ENCODE data around the gene ZNF69. TPM values are rescaled to one million over a fixed set of nuclear protein-coding genes. Genes with fewer than 3 reads are reported as not detected.

ZNF69 gene
- total and polyA plus RNA-seq, 2 of the 13 experiments (the other 11 are each of a cell fraction or from before 2014, with no cell fraction given), result 9.6 to 21.0 TPM

DNA sequence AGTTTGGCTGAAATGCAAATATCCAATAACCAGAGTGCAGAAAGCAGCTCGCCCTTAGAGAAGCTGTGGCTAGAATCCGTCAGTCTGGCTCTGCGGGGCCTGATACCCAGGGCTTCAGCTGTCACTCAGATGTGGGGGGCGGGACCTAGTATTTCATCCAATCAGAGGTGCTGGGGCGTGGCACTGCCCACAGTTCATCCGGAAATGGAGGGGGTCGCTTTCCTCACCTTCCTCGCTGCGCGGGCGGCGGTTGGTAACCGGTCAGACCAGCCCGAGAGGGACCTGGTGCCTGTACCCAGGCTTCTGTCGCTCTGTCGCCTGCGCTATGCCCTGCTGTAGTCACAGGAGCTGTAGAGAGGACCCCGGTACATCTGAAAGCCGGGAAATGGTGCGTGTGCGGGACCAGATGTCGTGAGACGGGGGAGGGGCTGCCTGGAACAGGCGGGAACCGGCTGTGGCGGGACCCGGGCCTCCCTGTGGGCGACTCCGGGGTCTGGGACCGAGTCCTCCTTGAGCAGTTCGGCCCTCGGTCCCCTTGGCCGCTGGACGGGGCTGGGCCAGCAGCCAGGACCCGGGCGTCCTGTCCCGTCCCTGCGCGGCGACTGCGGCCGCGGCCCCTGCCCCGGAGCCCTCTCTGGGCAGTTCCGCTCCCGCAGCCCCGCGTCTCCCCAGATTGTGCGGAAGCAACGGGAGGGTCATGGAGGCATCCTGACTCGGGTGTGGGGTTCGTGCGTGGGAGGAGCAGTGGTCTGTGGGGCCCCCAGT, 37.5 kb downstream of the ZNF69 start, which contains the start of gene ZNF700 (continued):
- TF ChIP-seq, protein P1, sequence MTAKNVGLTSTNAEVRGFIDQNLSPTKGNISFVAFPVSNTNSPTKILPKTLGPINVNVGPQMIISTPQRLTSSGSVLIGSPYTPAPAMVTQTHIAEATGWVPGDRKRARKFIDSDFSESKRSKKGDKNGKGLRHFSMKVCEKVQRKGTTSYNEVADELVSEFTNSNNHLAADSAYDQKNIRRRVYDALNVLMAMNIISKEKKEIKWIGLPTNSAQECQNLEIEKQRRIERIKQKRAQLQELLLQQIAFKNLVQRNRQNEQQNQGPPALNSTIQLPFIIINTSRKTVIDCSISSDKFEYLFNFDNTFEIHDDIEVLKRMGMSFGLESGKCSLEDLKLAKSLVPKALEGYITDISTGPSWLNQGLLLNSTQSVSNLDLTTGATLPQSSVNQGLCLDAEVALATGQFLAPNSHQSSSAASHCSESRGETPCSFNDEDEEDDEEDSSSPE (CRISPR knock-in tag; IDR thresholded peaks at IDR 0.05), result peak; percentile 72
- TF ChIP-seq WIZ (CRISPR knock-in tag; IDR thresholded peaks at IDR 0.05), result no peak
- 0 out of 2 replicates have a peak, but pooled peaks have one; percentile 20 for TF ChIP-seq KLF13 (CRISPR knock-in tag; IDR thresholded peaks at IDR 0.05)
- peak; percentile 70 for TF ChIP-seq ZBTB7B (CRISPR knock-in tag; IDR thresholded peaks at IDR 0.05)
- TF ChIP-seq ZNF644 (CRISPR knock-in tag; IDR thresholded peaks at IDR 0.05; ENCODE audit: low read depth), result no peak
- TF ChIP-seq MBNL3 (CRISPR knock-in tag; conservative IDR thresholded peaks at IDR 0.05), result no peak
- TF ChIP-seq, protein P2, sequence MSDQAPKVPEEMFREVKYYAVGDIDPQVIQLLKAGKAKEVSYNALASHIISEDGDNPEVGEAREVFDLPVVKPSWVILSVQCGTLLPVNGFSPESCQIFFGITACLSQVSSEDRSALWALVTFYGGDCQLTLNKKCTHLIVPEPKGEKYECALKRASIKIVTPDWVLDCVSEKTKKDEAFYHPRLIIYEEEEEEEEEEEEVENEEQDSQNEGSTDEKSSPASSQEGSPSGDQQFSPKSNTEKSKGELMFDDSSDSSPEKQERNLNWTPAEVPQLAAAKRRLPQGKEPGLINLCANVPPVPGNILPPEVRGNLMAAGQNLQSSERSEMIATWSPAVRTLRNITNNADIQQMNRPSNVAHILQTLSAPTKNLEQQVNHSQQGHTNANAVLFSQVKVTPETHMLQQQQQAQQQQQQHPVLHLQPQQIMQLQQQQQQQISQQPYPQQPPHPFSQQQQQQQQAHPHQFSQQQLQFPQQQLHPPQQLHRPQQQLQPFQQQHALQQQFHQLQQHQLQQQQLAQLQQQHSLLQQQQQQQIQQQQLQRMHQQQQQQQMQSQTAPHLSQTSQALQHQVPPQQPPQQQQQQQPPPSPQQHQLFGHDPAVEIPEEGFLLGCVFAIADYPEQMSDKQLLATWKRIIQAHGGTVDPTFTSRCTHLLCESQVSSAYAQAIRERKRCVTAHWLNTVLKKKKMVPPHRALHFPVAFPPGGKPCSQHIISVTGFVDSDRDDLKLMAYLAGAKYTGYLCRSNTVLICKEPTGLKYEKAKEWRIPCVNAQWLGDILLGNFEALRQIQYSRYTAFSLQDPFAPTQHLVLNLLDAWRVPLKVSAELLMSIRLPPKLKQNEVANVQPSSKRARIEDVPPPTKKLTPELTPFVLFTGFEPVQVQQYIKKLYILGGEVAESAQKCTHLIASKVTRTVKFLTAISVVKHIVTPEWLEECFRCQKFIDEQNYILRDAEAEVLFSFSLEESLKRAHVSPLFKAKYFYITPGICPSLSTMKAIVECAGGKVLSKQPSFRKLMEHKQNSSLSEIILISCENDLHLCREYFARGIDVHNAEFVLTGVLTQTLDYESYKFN (CRISPR knock-in tag; conservative IDR thresholded peaks at IDR 0.05), result peak; percentile 68
- no peak for TF ChIP-seq ZNF629 (CRISPR knock-in tag; conservative IDR thresholded peaks at IDR 0.05)
- TF ChIP-seq PATZ1 (CRISPR knock-in tag; IDR thresholded peaks at IDR 0.05), result peak; percentile 80
- no peak for TF ChIP-seq HNRNPK (IDR thresholded peaks at IDR 0.05; ENCODE audit: low read depth, low read length, poor library complexity, severe bottlenecking)
- TF ChIP-seq, protein P3, sequence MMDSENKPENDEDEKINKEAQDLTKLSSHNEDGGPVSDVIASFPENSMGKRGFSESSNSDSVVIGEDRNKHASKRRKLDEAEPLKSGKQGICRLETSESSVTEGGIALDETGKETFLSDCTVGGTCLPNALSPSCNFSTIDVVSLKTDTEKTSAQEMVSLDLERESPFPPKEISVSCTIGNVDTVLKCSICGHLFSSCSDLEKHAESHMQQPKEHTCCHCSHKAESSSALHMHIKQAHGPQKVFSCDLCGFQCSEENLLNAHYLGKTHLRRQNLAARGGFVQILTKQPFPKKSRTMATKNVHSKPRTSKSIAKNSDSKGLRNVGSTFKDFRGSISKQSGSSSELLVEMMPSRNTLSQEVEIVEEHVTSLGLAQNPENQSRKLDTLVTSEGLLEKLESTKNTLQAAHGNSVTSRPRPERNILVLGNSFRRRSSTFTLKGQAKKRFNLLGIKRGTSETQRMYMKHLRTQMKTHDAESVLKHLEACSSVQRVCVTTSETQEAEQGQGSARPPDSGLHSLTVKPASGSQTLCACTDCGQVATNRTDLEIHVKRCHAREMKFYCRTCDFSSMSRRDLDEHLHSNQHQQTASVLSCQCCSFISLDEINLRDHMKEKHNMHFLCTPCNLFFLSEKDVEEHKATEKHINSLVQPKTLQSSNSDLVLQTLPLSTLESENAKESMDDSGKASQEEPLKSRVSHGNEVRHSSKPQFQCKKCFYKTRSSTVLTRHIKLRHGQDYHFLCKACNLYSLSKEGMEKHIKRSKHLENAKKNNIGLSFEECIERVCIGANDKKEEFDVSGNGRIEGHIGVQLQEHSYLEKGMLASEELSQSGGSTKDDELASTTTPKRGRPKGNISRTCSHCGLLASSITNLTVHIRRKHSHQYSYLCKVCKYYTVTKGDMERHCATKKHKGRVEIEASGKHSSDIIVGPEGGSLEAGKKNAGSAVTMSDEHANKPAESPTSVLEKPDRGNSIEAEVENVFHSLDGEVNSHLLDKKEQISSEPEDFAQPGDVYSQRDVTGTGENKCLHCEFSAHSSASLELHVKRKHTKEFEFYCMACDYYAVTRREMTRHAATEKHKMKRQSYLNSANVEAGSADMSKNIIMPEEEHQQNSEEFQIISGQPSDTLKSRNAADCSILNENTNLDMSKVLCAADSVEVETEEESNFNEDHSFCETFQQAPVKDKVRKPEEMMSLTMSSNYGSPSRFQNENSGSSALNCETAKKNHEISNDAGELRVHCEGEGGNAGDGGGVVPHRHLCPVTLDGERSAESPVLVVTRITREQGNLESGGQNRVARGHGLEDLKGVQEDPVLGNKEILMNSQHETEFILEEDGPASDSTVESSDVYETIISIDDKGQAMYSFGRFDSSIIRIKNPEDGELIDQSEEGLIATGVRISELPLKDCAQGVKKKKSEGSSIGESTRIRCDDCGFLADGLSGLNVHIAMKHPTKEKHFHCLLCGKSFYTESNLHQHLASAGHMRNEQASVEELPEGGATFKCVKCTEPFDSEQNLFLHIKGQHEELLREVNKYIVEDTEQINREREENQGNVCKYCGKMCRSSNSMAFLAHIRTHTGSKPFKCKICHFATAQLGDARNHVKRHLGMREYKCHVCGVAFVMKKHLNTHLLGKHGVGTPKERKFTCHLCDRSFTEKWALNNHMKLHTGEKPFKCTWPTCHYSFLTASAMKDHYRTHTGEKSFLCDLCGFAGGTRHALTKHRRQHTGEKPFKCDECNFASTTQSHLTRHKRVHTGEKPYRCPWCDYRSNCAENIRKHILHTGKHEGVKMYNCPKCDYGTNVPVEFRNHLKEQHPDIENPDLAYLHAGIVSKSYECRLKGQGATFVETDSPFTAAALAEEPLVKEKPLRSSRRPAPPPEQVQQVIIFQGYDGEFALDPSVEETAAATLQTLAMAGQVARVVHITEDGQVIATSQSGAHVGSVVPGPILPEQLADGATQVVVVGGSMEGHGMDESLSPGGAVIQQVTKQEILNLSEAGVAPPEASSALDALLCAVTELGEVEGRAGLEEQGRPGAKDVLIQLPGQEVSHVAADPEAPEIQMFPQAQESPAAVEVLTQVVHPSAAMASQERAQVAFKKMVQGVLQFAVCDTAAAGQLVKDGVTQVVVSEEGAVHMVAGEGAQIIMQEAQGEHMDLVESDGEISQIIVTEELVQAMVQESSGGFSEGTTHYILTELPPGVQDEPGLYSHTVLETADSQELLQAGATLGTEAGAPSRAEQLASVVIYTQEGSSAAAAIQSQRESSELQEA (CRISPR knock-in tag; IDR thresholded peaks at IDR 0.05; ENCODE audit: not compliant biosample characterization), result no peak
- TF ChIP-seq MLLT10 (CRISPR knock-in tag; IDR thresholded peaks at IDR 0.05), result no peak
- 0 out of 2 replicates have a peak, but pooled peaks have one; percentile 16 for TF ChIP-seq ZNF329 (CRISPR knock-in tag; IDR thresholded peaks at IDR 0.05; ENCODE audit: low read depth)
- peak; percentile 78 for TF ChIP-seq ERF (CRISPR knock-in tag; IDR thresholded peaks at IDR 0.05)
